Inflammatory macrophage treated with lipopolysaccharide for 4 hours (primary cell): ENCODE data around the gene ERGIC1.
"Not testable (repeated sequence)": the region's sequence is repeated elsewhere in the genome, so short reads cannot be mapped to it uniquely, and the experiment has no call there.

Experiments used
- DNase-seq: peaks from one replicate; pipeline ENCODE4 v3.0.0-alpha.2; 2020

ERGIC1 gene, protein sequence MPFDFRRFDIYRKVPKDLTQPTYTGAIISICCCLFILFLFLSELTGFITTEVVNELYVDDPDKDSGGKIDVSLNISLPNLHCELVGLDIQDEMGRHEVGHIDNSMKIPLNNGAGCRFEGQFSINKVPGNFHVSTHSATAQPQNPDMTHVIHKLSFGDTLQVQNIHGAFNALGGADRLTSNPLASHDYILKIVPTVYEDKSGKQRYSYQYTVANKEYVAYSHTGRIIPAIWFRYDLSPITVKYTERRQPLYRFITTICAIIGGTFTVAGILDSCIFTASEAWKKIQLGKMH

DNA sequence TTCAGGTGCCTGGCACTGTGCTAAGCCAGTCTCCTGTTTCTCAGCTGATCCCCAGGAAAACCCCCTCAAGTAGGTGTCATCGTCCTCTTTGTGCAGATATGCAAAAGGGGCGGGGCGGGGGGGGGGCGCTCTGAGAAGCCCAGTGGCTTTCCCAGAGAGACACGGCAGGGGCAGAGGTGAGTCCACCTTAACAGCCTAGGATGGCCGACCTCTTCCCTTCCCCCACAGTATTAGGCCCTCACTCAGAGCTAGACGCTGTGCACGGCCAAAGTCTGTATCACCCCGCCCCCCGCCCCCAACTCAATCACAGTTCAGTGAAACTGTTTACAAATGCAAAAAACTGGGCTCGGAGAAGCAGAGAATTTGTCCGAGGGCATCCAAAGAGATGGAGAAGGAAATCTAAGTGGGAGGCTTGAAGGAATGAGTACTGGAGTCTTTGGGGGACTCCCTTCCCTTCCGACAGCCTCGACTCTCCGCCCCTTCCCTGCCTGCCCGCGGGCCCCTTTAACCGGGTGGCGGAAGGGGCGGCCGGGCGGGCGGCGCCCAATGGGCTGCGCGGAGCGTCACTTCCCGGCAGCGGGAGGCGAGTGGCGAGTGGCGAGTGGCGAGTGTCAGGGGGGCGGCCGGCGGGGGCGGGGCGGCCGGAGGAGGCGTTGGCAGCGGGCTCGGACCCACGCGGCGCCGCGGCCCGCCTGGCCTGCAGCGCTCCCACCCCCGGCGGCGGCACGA, at the start of gene ERGIC1:
Gene ERGIC1, plus strand, starts transcription at position 566 of the 729 bp plus-strand sequence. Its CDS starts 163 bp downstream, at position 729.
- DNase-seq: peak; percentile 87

- no peak for DNase-seq
Measured at GRCh38 chr5:172785429-172786088, 48.5 kb upstream of the ERGIC1 start.

DNA sequence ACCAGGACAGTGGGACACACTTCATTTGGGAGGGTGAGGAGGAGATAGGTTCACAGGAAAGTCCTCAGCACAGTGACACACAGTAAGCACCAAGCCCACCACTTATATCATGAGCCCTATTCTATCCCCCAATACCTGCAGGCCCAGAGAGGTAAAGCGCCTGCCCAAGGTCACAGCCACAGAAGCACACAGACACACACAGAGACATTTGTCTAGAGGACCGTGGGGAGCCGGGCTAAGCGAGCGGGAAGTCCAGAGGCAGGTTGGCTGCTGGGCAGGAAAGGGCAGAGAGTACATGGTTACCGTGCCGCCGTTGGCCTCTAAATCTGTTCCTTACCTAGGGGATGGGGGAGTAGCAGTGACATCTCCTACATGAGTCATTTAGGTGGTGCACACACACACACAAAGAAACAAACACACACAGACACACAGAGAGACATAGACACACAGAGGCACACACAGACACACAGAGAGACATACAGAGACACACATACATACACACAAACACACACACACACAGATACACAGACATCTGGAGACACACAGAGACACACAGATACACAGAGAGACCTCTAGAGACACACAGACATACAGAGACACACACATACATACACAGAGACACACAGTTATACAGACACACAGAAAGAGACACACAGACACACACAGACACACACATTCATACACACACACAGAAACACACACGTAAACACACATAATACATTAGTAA, 47.2 kb upstream of the ERGIC1 start:
- DNase-seq: no peak

DNA sequence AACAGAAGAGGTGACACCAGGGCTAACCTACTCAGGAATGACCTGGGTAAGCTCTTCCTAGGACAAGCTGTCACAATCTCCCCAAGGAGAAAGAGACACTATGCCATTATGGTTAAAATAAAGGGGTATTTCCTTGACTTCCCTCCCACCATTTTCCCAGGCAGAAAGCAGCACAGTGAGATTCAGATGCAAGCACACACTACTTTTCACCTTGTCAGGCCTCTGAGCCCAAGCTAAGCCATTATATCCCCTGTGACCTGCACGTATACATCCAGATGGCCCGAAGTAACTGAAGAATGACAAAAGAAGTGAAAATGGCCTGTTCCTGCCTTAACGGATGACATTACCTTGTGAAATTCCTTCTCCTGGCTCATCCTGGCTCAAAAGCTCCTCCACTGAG, 46.5 kb upstream of the ERGIC1 start:
- DNase-seq: not testable (repeated sequence)

DNA sequence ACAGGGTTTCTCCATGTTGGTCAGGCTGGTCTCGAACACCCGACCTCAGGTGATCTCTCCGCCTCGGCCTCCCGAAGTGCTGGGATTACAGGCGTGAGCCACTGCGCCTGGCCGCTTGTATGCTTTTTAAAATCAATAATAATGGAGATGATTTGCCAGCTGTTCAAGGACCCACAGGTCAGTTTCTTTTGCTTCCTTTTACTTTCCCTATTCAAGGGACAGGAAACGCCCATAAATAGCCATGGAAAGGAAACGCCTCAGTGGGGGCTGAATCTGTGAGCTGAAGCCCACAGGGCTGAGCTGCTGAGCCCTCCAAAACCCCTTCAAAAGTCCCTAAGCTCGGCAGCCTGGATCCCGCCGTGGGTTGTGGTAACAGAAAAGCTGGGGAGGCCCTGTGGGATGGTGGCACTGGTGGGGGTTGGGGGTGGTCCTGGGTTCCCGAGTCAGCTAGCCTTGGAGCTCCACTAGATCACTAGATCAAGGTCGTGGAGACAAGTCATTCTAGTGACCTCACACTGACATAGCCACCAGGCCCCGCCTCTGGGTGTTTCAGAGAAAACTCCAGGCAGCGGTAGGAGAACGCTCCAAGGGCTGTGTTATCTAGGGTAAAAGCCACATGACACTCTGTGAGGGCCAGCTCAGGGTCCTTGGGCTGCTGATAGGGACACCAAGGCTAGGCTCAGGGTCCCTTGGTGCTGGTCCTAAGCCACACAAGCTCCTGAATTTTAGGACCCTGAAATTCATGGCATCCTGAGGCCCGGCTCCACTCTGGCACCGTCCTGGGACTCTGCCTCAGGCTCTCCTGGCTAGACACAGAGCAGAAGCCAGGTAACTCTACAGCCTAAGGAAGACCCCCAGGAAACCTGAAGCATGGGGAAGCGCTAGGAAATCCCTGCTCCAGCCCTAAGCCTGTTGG, 45.0 kb upstream of the ERGIC1 start:
- DNase-seq: peak; percentile 69

DNA sequence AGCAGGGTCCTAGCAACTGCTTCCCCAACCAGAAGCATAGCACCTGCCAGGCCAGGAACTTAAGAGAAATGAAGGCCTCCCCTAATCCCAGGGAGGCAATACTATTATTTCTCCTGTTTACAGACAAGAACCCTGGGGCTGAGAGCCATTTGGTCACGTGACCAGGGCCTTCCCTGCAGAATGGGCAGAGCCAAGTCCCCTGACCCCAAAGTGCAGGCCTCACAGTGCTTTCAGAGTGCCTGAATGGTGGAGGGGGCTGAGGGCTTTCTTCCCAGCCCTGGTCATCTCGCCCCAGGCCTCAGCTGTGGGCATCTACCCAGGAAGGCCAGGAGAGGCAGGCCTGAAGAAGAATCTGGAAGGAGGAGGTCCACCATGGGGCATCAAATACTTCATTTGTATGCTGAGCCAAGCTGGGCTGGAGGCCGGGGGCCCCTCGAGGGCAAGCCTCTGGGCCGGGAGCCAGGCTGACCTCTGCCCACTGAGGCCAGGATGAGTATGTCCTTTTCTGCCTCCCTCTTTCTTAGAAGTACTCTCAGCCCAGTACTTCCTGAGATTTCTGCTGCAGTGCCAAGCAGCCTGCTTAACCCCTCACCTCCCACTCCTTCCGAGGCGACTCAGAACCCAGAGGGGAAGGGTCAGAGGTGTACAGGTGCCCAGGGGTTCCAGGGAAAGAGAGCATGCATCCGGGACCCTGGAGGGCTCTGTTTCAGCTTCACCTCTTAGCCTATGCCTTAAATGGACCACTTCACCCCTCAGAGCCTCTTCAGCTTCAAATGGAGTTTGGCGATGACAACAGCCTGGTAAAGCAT, 44.2 kb upstream of the ERGIC1 start:
- DNase-seq: no peak

GRCh38 chr5:172790496-172790889, 43.6 kb upstream of the ERGIC1 start:
- DNase-seq: no peak

- no peak for DNase-seq
Measured at GRCh38 chr5:172791286-172791685, 42.8 kb upstream of the ERGIC1 start.

GRCh38 chr5:172791726-172792445, 42.2 kb upstream of the ERGIC1 start:
- DNase-seq: no peak

DNA sequence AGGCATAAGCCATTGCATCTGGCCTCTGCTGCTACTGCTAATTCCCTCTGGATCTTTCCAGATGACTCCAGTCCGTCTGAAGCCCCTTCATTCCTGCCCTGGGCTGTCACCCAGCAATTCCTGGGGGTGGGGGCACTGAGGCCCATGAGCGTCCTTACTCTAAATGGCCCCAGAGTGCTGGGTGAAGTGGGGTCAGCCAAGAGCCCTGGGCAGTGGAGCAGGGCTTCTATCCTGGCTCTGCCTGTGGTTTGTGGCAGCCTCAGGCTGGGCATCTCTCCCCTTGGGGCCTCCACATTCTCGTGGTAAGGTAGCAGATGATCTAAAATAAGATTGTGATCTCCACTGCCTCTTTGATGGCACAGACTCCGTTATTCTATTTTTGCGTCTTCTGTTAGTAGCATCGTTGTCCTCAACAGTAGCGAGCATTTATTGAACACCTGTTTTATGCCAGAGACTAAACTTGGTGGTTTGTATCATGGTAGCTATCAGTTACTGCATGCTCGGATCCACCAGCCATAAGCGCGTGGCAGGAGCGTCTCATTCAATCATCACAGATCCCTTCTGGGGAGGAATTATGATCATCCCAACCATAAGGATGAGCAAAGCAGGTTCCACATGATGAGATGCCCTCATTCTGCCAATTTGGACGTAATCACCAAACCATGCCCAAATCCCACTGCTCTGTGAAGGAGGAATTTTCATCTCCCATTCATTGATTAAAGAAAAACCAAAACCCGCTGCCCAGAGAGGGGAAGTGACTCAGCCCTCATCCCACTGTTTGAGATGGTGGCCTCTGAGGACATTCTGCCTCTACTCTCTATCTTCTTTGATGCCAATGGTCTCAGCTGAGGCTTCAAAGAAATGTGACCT, 41.1 kb upstream of the ERGIC1 start:
- DNase-seq: peak; percentile 50

GRCh38 chr5:172793577-172794488, 40.2 kb upstream of the ERGIC1 start:
- DNase-seq: peak; percentile 96

DNA sequence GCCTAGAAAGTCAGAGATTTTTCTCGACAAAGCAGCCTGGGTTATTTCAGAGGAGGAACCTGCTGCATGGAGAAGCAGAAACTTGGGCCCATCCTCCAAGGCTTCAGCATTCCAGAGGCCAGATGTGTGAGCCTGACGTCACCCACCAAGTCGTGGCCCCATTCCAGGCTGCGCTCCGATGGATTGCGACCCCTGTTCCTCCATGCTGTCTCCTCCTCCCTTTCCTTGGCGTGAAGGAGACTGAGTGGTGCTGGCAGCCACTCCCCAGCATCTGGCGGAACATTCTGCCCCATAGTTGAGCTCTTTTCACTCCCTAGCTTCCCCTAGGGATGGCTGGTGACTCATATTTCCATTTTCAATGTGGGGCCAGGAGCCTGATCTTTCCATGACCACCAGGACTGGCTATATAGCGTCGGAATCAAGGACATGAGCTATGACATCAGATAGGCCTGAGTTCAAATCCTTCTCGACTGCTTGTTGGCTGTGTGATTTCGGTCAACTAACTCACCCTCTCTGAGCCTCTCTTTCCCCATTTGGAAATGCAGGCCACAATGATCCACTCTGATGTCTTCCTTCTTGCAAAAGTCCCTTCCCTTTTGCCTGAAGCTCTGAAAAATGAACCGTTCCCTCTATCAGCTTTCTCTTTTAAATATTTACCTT, 38.6 kb upstream of the ERGIC1 start:
- DNase-seq: peak; percentile 52

- no peak for DNase-seq
Measured at GRCh38 chr5:172796306-172796705, 37.7 kb upstream of the ERGIC1 start.

GRCh38 chr5:172797771-172798191, 36.3 kb upstream of the ERGIC1 start:
- DNase-seq: peak; percentile 71

GRCh38 chr5:172798422-172799215, 35.4 kb upstream of the ERGIC1 start:
- DNase-seq: peak; percentile 98

DNA sequence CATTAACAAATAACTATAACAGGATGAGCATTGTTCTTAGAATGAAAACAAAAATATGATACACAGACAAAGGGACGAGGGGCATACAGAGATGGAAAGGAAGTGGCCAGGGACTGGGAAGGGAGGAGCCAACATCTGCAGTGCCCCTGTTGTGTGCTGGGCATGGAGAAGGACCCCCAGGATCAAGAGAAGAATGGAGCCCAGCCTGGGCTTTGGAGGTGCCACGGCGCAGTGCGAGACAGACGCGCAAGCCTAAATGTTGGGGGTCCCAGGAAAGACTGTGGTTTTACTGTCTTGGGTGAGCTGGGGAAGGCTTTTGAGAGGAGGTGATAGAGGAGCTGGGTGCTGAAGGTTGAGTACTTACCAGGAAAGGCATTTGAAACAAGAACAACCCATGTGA, 34.6 kb upstream of the ERGIC1 start:
- DNase-seq: no peak

DNA sequence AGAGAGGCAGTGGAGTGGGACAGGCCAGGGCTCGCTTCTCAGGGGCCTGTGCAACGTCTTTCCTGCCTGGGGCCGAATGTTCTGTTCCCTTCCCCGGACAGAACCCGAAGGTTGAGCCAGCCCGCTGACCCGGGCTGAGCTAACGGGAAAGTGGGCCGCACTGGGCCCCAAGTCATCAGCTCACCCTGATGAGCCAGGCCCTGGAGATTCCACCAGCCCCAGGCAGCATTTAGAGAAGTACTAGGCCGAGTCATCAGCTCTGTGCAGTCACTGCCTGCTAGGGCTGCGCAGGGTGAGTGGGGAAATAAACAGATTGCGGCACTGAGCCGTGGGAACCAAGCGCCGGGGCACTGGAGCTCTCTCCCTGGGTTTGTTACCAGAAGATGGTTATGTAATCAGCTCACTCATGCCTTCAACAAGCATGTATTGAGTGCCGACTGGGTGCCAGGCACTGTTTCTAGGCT, 33.9 kb upstream of the ERGIC1 start:
- DNase-seq: peak; percentile 100
